Hepatocyte (in vitro differentiated cells): ENCODE results near the gene MOB3B. TPM values are rescaled to one million over a fixed set of nuclear protein-coding genes. Genes with fewer than 3 reads are reported as not detected.

Experiments used
- DNase-seq: peaks from one replicate; pipeline ENCODE4 v3.0.0-alpha.2; 2016; ENCODE audit warnings: low spot score
- H2AFZ ChIP-seq: fragments of 200-600 bp; sonication (generic); 2 replicates; pipeline ENCODE4 v1.6.0; 2016; ENCODE audit warnings: antibody characterized with exemption, mild to moderate bottlenecking
- H3K27ac ChIP-seq: fragments of 200-600 bp; sonication (generic); 2 replicates; pipeline ENCODE4 v1.5.1; 2016; ENCODE audit warnings: mild to moderate bottlenecking
- H3K27me3 ChIP-seq: fragments of 200-600 bp; sonication (generic); 2 replicates; pipeline ENCODE4 v1.6.1; 2016
- H3K36me3 ChIP-seq: fragments of 200-600 bp; sonication (generic); replicated peaks from 2 replicates; pipeline ENCODE4 v1.5.1; 2016; ENCODE audit warnings: low read depth; ENCODE audit not compliant: insufficient read depth
- H3K4me1 ChIP-seq: fragments of 200-600 bp; sonication (generic); 2 replicates; pipeline ENCODE4 v1.5.1; 2016; ENCODE audit warnings: mild to moderate bottlenecking, moderate library complexity; ENCODE audit not compliant: insufficient read depth
- H3K4me2 ChIP-seq: fragments of 200-600 bp; sonication (generic); 2 replicates; pipeline ENCODE4 v1.6.0; 2016
- H3K4me3 ChIP-seq: fragments of 200-600 bp; sonication (generic); 2 replicates; pipeline ENCODE4 v1.5.1; 2016; ENCODE audit warnings: mild to moderate bottlenecking
- H3K79me2 ChIP-seq: fragments of 200-600 bp; sonication (generic); 2 replicates; pipeline ENCODE4 v1.6.0; 2017; ENCODE audit warnings: mild to moderate bottlenecking
- H3K9me2 ChIP-seq: fragments of 200-600 bp; sonication (generic); replicated peaks from 2 replicates; pipeline ENCODE4 v1.6.0; 2017; ENCODE audit warnings: mild to moderate bottlenecking; ENCODE audit not compliant: insufficient read depth
- H3K9me3 ChIP-seq: fragments of 200-600 bp; sonication (generic); 2 replicates; pipeline ENCODE4 v1.5.1; 2016; ENCODE audit warnings: low read depth, mild to moderate bottlenecking
- H4K20me1 ChIP-seq: fragments of 200-600 bp; sonication (generic); 2 replicates; pipeline ENCODE4 v1.6.0; 2016; ENCODE audit warnings: mild to moderate bottlenecking; ENCODE audit not compliant: insufficient read depth, poor library complexity, severe bottlenecking
- CTCF ChIP-seq: fragments of 200-600 bp; sonication (generic); IDR thresholded peaks from 2 replicates; pipeline ENCODE4 v1.5.1; 2016; ENCODE audit warnings: antibody characterized with exemption, mild to moderate bottlenecking; ENCODE audit not compliant: poor library complexity
- EZH2 ChIP-seq: fragments of 200-600 bp; sonication (generic); IDR thresholded peaks from 2 replicates; pipeline ENCODE4 v1.6.1; 2016; ENCODE audit warnings: antibody characterized with exemption, mild to moderate bottlenecking, borderline replicate concordance
- EZH2phosphoT487 ChIP-seq: fragments of 200-600 bp; sonication (generic); IDR thresholded peaks from one replicate; pipeline ENCODE4 v1.6.1; 2018; ENCODE audit warnings: antibody characterized with exemption, mild to moderate bottlenecking, low read depth, moderate library complexity; ENCODE audit not compliant: unreplicated experiment, severe bottlenecking
- WGBS: methylation state at CpG from one replicate; pipeline ENCODE4 v1.1.6; 2016; ENCODE audit warnings: low lambda C conversion rate; ENCODE audit errors: missing lambda C conversion rate; 5-methylcytosine and 5-hydroxymethylcytosine counted together
- polyA plus RNA-seq: library from polyadenylated mRNA; unstranded; fragments of >200 nt; fragmentation: Nextera tagmentation; extraction: Ambion mirVana; gene quantifications from 2 replicates; pipeline ENCODE4 v1.2.1, GENCODE V29; 2016
- total RNA-seq: library from RNA; depleted of rRNA; stranded (reverse); fragments of >200 nt; gene quantifications from 2 replicates; pipeline ENCODE4 v1.2.3, GENCODE V29; 2014

MOB3B gene
- total and polyA plus RNA-seq, 2 experiments from 2014 or later = 13.3 to 13.5 TPM

DNA sequence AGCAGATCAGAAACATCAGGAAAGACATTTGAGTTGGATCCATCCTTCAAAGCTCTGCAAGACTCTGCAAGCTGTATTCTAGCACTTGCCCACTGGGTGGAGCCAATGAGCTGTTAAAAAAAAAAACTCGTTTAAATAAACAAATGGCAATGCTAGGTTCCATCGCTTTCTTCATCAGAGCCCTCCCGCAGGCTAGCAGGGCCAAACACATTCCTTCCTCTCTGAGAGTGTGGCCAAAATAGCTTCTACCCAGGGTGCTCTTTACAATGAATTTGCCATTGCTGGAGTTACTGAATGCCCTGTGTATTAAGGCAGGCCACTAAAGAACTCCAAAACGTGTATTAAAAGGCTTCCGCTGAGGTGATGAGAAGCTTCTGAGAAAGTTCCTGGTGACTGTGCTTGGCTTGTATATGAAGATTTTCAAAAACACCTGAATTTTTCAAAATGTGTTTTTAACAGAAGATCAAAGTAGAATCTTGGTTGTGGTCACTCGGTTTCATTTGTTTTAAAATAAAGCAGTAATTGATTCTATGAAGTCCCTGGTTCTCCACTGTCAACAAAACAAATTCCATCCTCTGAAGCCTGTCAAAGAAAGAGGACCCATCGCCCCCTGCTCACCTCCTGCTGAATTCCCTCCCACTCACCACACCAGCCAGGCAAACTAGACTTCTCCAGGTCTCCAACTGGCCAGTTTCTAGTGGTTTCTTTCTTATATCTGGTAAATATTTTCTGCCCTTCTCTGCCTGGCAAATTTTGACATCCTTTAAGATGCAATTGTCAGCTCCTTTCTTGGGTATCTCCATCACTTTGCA, 196.2 kb downstream of the MOB3B start:
- 31% methylated on average over 7 of the region's 7 CpGs for WGBS
- H3K27me3 ChIP-seq = no peaks in the 10 kb centered on the region
- peak; percentile 84 for DNase-seq
- peaks cover 10% of the 10 kb centered on the region for H3K4me1 ChIP-seq
- H3K9me2 ChIP-seq = no peaks in the 10 kb centered on the region
- no peaks in the 10 kb centered on the region for H3K9me3 ChIP-seq
- H2AFZ ChIP-seq = no peak overlapping the region
- TF ChIP-seq CTCF = peak; percentile 90
- TF ChIP-seq EZH2 = no peak
- TF ChIP-seq EZH2phosphoT487 = no peak
- H3K27ac ChIP-seq = peak overlapping the region; percentile 40
- no peak overlapping the region for H3K4me3 ChIP-seq
- peak overlapping the region; percentile 17 for H3K4me2 ChIP-seq
- H3K36me3 ChIP-seq = no peaks in the 10 kb centered on the region
- H3K79me2 ChIP-seq = peaks cover 3% of the 10 kb centered on the region
- no peaks in the 10 kb centered on the region for H4K20me1 ChIP-seq

GRCh38 chr9:27331393-27331792, 198.2 kb downstream of the MOB3B start:
- no peak for TF ChIP-seq EZH2phosphoT487
- TF ChIP-seq EZH2 = no peak
- H3K9me2 ChIP-seq = no peaks in the 10 kb centered on the region
- H2AFZ ChIP-seq = no peak overlapping the region
- H3K27me3 ChIP-seq = no peaks in the 10 kb centered on the region
- no peak overlapping the region for H3K4me2 ChIP-seq
- DNase-seq = no peak
- peaks cover 3% of the 10 kb centered on the region for H3K79me2 ChIP-seq
- H3K4me3 ChIP-seq = no peak overlapping the region
- WGBS = 85% methylated on average over 4 of the region's 4 CpGs
- no peaks in the 10 kb centered on the region for H3K9me3 ChIP-seq
- no peaks in the 10 kb centered on the region for H3K36me3 ChIP-seq
- no peaks in the 10 kb centered on the region for H3K4me1 ChIP-seq
- H3K27ac ChIP-seq = no peak overlapping the region
- no peaks in the 10 kb centered on the region for H4K20me1 ChIP-seq

DNA sequence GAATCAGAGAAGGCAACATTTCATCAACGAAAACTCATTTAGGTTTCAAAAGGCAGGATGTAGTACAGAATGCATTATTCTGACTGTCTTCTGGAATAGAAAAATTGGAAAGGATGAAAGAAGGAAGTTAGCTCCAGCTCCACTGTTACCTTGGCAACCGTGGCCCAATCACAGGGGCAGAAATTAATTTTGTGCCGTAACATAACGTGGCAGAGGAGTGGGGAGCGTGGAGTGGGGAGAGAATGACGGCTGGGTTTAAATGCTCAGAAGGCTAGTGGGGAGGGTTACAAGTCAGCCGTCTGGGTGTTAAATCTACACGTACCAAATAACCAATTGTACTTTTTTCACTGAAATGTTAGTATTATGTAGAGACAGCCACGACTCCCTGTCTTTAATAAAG, 200.3 kb downstream of the MOB3B start:
- no peak overlapping the region for H3K27ac ChIP-seq
- H4K20me1 ChIP-seq = no peaks in the 10 kb centered on the region
- no peaks in the 10 kb centered on the region for H3K27me3 ChIP-seq
- no peaks in the 10 kb centered on the region for H3K9me3 ChIP-seq
- H3K79me2 ChIP-seq = peaks cover under 1% of the 10 kb centered on the region
- H2AFZ ChIP-seq = no peak overlapping the region
- DNase-seq = no peak
- no peak overlapping the region for H3K4me3 ChIP-seq
- H3K4me2 ChIP-seq = no peak overlapping the region
- H3K36me3 ChIP-seq = no peaks in the 10 kb centered on the region
- 91% methylated on average over 9 of the region's 9 CpGs for WGBS
- no peaks in the 10 kb centered on the region for H3K4me1 ChIP-seq
- TF ChIP-seq CTCF = no peak
- TF ChIP-seq EZH2 = no peak
- no peak for TF ChIP-seq EZH2phosphoT487
- no peaks in the 10 kb centered on the region for H3K9me2 ChIP-seq

DNA sequence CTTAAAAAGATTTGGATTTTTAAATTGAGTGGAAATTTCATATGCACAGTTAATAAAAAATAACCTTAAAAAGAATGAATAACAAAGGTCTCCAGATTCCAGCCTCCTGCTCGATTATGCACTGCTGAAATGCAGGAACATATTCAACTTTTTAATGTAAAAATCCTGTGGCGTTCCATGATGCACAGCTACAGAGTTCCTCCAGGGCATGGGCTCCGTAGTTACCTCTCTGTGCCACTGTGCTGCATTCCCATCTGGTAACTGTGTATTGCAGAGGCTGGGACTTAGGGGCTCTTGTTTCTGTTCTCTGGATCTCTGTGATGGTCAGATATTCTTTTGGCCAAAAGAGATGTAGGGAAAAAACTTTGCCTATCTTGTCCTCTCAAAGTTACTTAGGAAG, 201.1 kb downstream of the MOB3B start:
- Histone ChIP-seq H3K4me3 (no peak overlapping the region), H3K9me2 (no peaks in the 10 kb centered on the region), H3K27me3 (no peaks in the 10 kb centered on the region), H3K79me2 (no peaks in the 10 kb centered on the region), H4K20me1 (no peaks in the 10 kb centered on the region), H2AFZ (no peak overlapping the region), H3K9me3 (no peaks in the 10 kb centered on the region), H3K27ac (no peak overlapping the region), H3K4me1 (no peaks in the 10 kb centered on the region), H3K36me3 (no peaks in the 10 kb centered on the region), H3K4me2 (no peak overlapping the region)
- no peak for DNase-seq
- 82% methylated on average over 3 of the region's 3 CpGs for WGBS
- no peak for TF ChIP-seq EZH2
- TF ChIP-seq EZH2phosphoT487 = no peak
- no peak for TF ChIP-seq CTCF
